Nephron (organoid): ENCODE results near the gene GIMAP1.

Experiments used
- H3K27ac Mint-ChIP-seq, 3 experiments: 2 replicates each; pipeline ENCODE4 v1.8.0; 2020; ENCODE audit warnings: mixed read lengths in 3 of 3, mild to moderate bottlenecking in 2 of 3, moderate library complexity in 1 of 3
- H3K27me3 Mint-ChIP-seq: 2 replicates; pipeline ENCODE4 v1.8.0; 2021; ENCODE audit warnings: low read depth, mild to moderate bottlenecking, moderate library complexity, mixed read lengths
- H3K36me3 Mint-ChIP-seq: 2 replicates; pipeline ENCODE4 v1.8.0; 2020; ENCODE audit warnings: low read depth, mixed read lengths
- H3K4me1 Mint-ChIP-seq: 2 replicates; pipeline ENCODE4 v1.8.0; 2020; ENCODE audit warnings: mixed read lengths
- H3K4me3 Mint-ChIP-seq, 3 experiments: 2 replicates each; pipeline ENCODE4 v1.8.0; 2020; ENCODE audit warnings: mild to moderate bottlenecking in 3 of 3, mixed read lengths in 3 of 3, moderate library complexity in 2 of 3
- H3K9me3 Mint-ChIP-seq: 2 replicates; pipeline ENCODE4 v1.8.0; 2020; ENCODE audit warnings: mixed read lengths
- TF ChIP-seq, protein P1 (sequence below), 3 experiments: fragments of 200-600 bp; sonication (generic); IDR thresholded peaks; one replicate each; pipeline ENCODE4 v1.5.0; 2021; ENCODE audit warnings: antibody characterized with exemption in 3 of 3; ENCODE audit not compliant: unreplicated experiment in 3 of 3

The GIMAP1 gene

DNA sequence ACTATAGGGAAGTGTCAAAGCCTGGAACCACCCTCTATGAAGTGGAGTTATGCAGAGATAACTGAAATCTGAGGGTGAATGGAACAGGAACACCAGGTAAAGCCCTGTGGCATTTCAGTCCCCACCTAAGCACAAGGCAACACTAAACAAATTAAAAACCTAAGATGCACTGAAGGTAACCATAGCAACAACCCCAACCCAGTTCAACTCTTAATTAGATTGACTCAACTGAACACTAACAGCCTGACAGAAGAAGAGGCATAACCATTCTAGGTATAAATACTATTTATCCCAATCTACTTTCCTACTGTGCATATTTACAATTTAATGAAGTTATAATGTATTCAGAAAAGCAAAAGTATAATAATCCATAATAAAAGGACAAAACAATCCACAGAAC is 11.6 kb downstream of the GIMAP1 start:
- Mint-ChIP-seq H3K27ac (no peak overlapping the region), H3K27me3 (no peaks in the 10 kb centered on the region), H3K4me3 (no peak overlapping the region), H3K36me3 (no peaks in the 10 kb centered on the region), H3K4me1 (no peaks in the 10 kb centered on the region), H3K9me3 (peaks cover 25% of the 10 kb centered on the region)
- TF ChIP-seq, protein P1, sequence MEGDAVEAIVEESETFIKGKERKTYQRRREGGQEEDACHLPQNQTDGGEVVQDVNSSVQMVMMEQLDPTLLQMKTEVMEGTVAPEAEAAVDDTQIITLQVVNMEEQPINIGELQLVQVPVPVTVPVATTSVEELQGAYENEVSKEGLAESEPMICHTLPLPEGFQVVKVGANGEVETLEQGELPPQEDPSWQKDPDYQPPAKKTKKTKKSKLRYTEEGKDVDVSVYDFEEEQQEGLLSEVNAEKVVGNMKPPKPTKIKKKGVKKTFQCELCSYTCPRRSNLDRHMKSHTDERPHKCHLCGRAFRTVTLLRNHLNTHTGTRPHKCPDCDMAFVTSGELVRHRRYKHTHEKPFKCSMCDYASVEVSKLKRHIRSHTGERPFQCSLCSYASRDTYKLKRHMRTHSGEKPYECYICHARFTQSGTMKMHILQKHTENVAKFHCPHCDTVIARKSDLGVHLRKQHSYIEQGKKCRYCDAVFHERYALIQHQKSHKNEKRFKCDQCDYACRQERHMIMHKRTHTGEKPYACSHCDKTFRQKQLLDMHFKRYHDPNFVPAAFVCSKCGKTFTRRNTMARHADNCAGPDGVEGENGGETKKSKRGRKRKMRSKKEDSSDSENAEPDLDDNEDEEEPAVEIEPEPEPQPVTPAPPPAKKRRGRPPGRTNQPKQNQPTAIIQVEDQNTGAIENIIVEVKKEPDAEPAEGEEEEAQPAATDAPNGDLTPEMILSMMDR (IDR thresholded peaks at IDR 0.05; ENCODE audit: unreplicated experiment in 3 of 3): no peak

DNA sequence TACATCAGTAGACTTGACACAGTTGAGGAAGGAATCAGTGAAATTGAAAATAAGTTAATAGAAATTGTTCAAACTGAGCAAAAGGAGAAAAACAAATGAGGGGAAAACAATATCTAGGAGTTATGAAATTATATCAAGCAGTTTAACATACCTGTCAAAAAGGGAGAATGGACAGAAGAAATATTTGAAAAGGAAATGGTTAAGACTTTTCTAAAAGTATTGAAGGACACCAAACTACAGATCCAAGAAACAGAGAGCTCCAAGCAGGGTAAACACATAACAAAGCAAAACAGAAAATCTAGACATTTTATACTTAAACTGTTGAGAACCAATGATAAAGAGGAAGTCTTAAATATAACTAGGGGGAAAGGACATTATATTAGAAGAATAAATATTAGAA is 12.2 kb downstream of the GIMAP1 start:
- Mint-ChIP-seq H3K36me3 (no peaks in the 10 kb centered on the region), H3K4me3 (no peak overlapping the region), H3K4me1 (no peaks in the 10 kb centered on the region), H3K27ac (no peak overlapping the region), H3K9me3 (peaks cover 25% of the 10 kb centered on the region), H3K27me3 (peaks cover 3% of the 10 kb centered on the region)
- TF ChIP-seq, protein P1 (IDR thresholded peaks at IDR 0.05; ENCODE audit: unreplicated experiment in 3 of 3): no peak

DNA sequence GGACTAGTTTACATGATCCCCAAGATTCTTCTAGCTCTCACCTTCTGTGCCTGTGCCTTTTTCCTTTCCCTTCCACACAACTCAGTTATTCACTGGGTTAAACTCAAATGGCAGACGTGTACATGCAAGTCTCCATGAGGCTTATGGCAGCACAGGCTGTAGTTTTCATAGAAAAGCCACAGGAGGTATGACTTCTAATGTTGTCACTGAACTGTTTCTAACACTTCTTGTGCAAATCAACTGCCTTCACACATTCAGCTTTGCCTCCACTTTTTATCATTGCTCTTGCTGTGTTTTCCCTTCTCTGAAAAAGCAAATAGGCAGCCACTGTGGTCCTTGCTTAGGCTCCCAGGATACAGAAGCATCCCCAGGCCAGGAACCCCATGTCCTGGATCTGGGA is 15.5 kb downstream of the GIMAP1 start:
- H3K36me3 Mint-ChIP-seq: no peaks in the 10 kb centered on the region
- H3K4me1 Mint-ChIP-seq: no peaks in the 10 kb centered on the region
- no peak overlapping the region for H3K4me3 Mint-ChIP-seq
- H3K27ac Mint-ChIP-seq: no peak overlapping the region
- H3K9me3 Mint-ChIP-seq: peaks cover 19% of the 10 kb centered on the region
- TF ChIP-seq, protein P1 (IDR thresholded peaks at IDR 0.05; ENCODE audit: unreplicated experiment in 3 of 3): no peak
- peaks cover 10% of the 10 kb centered on the region for H3K27me3 Mint-ChIP-seq

DNA sequence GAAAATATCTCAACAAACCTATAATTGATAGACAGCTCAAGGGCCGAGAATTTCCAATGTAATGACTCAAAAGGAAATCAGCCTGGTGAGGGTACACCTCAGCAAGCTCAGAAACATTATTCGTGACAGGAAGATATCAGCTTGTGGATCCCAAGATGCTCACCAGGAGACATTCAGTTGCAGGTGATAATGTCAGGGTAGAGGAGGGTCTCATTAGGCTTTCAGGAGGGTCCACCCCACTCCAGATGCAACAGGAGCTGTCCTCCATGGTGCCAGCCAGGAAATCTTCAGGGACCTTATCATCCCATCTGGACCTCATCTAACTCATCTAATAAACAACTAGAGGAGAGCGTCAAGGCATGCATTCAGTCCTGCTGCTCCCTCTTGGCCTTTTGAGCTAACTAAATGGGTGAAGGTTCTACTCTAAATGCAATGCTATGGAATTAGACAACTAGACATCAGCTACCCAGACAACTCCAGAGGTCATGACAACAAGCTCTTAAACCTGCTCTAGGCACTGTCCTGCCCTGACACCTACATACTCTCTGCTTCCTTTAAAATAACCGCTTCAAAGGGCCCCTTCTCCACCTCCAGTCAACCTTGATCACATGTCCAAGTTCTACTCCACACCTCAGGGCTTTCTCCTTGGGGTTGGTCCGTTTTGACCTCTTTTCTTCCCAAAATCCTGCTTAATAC is 16.5 kb downstream of the GIMAP1 start:
- no peak overlapping the region for H3K27ac Mint-ChIP-seq
- no peak overlapping the region for H3K4me3 Mint-ChIP-seq
- H3K36me3 Mint-ChIP-seq: no peaks in the 10 kb centered on the region
- peaks cover 15% of the 10 kb centered on the region for H3K27me3 Mint-ChIP-seq
- TF ChIP-seq, protein P1 (IDR thresholded peaks at IDR 0.05; ENCODE audit: unreplicated experiment in 3 of 3): no peak
- no peaks in the 10 kb centered on the region for H3K4me1 Mint-ChIP-seq
- peaks cover 9% of the 10 kb centered on the region for H3K9me3 Mint-ChIP-seq

DNA sequence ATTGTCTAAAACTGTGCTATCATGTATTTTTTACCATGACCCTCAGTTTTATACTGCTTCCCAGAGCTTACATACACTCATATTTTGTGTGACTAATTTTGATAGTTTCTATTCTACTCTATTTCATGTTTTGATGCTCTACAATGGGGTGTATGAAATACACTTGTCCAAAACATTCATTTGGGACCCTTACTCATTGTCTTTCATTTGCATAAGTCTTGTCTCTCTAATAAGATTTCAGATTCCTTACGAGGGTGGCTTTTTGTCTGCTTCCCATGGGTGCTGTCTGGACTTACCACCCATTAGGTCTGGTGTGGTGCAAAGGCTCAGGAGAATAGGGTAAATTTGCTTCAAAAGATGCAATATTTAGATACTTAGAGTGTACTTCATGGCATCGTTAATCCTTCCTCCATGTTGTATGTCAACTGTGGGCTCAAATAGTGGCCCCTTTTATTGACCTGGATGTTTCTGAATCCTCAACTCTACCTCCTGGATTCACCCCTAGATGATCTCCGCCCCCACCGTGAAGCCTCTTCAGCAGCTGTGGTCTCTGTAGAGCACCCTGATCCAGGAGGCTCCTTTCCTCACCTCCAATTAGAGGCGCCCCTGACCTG is 17.2 kb downstream of the GIMAP1 start:
- H3K36me3 Mint-ChIP-seq: no peaks in the 10 kb centered on the region
- H3K9me3 Mint-ChIP-seq: peaks cover 4% of the 10 kb centered on the region
- TF ChIP-seq, protein P1 (IDR thresholded peaks at IDR 0.05; ENCODE audit: unreplicated experiment in 3 of 3): no peak
- H3K4me3 Mint-ChIP-seq: no peak overlapping the region
- H3K27ac Mint-ChIP-seq: no peak overlapping the region
- H3K4me1 Mint-ChIP-seq: no peaks in the 10 kb centered on the region
- H3K27me3 Mint-ChIP-seq: peaks cover 20% of the 10 kb centered on the region

DNA sequence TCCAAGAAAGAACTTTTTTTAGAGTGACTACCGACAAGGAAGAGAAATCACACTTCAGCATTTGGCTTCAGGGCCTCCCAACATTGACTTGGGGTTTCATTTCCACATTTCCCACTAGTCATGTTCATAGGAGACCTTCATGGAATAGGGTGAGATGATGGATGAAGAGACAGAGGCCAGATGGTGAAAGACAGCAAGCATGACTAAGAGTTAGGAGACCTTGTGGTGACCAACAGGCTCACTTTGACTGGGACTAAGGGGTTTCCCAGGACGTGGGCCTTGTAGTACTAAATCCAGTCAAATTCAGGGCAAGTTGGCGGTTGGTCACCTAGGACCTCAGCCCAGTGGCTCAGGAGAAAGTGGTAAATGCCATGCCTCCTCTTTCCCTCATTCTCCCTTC is 17.8 kb downstream of the GIMAP1 start:
- TF ChIP-seq, protein P1 (IDR thresholded peaks at IDR 0.05; ENCODE audit: unreplicated experiment in 3 of 3): no peak
- peaks cover 22% of the 10 kb centered on the region for H3K27me3 Mint-ChIP-seq
- H3K36me3 Mint-ChIP-seq: no peaks in the 10 kb centered on the region
- H3K9me3 Mint-ChIP-seq: no peaks in the 10 kb centered on the region
- H3K27ac Mint-ChIP-seq: no peak overlapping the region
- no peak overlapping the region for H3K4me3 Mint-ChIP-seq
- H3K4me1 Mint-ChIP-seq: no peaks in the 10 kb centered on the region
